Aorta (tissue), 5 donors: ENCODE data around the gene TYW5. TPM values are rescaled to one million over a fixed set of nuclear protein-coding genes. Genes with fewer than 3 reads are reported as not detected.
A peak's percentile ranks its signal among the peaks of the same experiment; 100 is the strongest.

ENCODE experiments used
- ATAC-seq: fragments of 200-7000 bp; cut with Tn5 transposase; one replicate; pipeline ENCODE4 v1.9.1; 2022; ENCODE audit warnings: moderate library complexity; ENCODE audit not compliant: low FRiP score
- DNase-seq, 2 donors: peaks; one replicate each; pipeline ENCODE4 v3.0.0-alpha.2; 2020
- H3K27ac ChIP-seq, 2 donors: one replicate each; pipeline ENCODE4 v1.5.1; 2013; ENCODE audit warnings: low read length in 2 of 2, mild to moderate bottlenecking in 2 of 2, moderate library complexity in 2 of 2, control low read depth in 1 of 2, inconsistent platforms in 1 of 2, low read depth in 1 of 2
- H3K27me3 ChIP-seq, 2 donors: one replicate each; pipeline ENCODE4 v1.6.1; 2013; ENCODE audit warnings: control low read depth in 1 of 2, low read length in 1 of 2, mild to moderate bottlenecking in 1 of 2, moderate library complexity in 1 of 2; ENCODE audit not compliant: insufficient read depth in 2 of 2, control insufficient read depth in 1 of 2
- H3K36me3 ChIP-seq, 2 donors: one replicate each; pipeline ENCODE4 v1.6.1; 2013; ENCODE audit warnings: control low read depth in 1 of 2, low read length in 1 of 2, mild to moderate bottlenecking in 1 of 2; ENCODE audit not compliant: insufficient read depth in 2 of 2, control insufficient read depth in 1 of 2
- H3K4me1 ChIP-seq, 2 donors: one replicate each; pipeline ENCODE4 v1.6.1; 2013; ENCODE audit warnings: low read length in 2 of 2, control low read depth in 1 of 2, mild to moderate bottlenecking in 1 of 2, moderate library complexity in 1 of 2; ENCODE audit not compliant: insufficient read depth in 2 of 2, control insufficient read depth in 1 of 2
- H3K4me3 ChIP-seq, 2 donors: one replicate each; pipeline ENCODE4 v1.5.1; 2013; ENCODE audit warnings: low read length in 2 of 2, control low read depth in 1 of 2, mild to moderate bottlenecking in 1 of 2
- H3K9me3 ChIP-seq: one replicate; pipeline ENCODE4 v1.6.1; 2013; ENCODE audit warnings: mild to moderate bottlenecking, low read length; ENCODE audit not compliant: control insufficient read depth
- WGBS, 2 donors: extraction: QIAGEN DNeasy Blood & Tissue Kit; methylation state at CpG; one replicate each; pipeline ENCODE4 v1.1.7; 2013; 5-methylcytosine and 5-hydroxymethylcytosine counted together
- intact Hi-C, 2 donors: fragments of 100-400 bp; cut with DNase I; formaldehyde crosslinking; loops; one replicate each; pipeline versions ENCODE4 v1.14.2 to v1.15.0; 2022
- long read RNA-seq, 2 donors: library from polyadenylated mRNA; unstranded; transcript quantifications; one replicate each; pipeline ENCODE4 v2.0.0, GENCODE V29; 2020 to 2021
- polyA plus RNA-seq, 2 donors: library from polyadenylated mRNA; stranded (reverse); fragments of 200-250 nt; gene quantifications; one replicate each; pipeline ENCODE4 v1.2.3, GENCODE V29; 2013
- total RNA-seq, 2 donors: library from RNA; stranded (reverse); fragmentation: NEBNext Ultra II Directional; extraction: Animal tissue kit (Norgen Biotek cat#: 25700); gene quantifications; one replicate each; pipeline ENCODE4 v1.2.1, GENCODE V29; 2021
- donor health status: healthy with polysubstance abuse.
- donor health status: Bipolar disorder and iron deficiency.
- donor health status: DM: no; HTN: no; CAD: no.
- donor health status: DM: no; HTN: no; CAD: no.
- donor health status: DM: yes; HTN: yes; CAD: no.

The TYW5 gene, protein sequence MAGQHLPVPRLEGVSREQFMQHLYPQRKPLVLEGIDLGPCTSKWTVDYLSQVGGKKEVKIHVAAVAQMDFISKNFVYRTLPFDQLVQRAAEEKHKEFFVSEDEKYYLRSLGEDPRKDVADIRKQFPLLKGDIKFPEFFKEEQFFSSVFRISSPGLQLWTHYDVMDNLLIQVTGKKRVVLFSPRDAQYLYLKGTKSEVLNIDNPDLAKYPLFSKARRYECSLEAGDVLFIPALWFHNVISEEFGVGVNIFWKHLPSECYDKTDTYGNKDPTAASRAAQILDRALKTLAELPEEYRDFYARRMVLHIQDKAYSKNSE
- 1 to 10 TPM; 5.2 to 9.0 TPM for total RNA-seq
- 1 to 10 TPM; 2.5 to 4.7 TPM for polyA plus RNA-seq
- long read RNA-seq, donor 1, full-length matches to known transcripts = 2 of 7 reads
- long read RNA-seq, donor 1, partial matches to known transcripts = 3 of 7 reads
- long read RNA-seq, donor 1, other reads (novel, unspliced or antisense) = 2 of 7 reads
- long read RNA-seq, donor 2, full-length matches to known transcripts = 1 of 7 reads
- long read RNA-seq, donor 2, partial matches to known transcripts = 0 of 7 reads
- long read RNA-seq, donor 2, other reads (novel, unspliced or antisense) = 6 of 7 reads

DNA sequence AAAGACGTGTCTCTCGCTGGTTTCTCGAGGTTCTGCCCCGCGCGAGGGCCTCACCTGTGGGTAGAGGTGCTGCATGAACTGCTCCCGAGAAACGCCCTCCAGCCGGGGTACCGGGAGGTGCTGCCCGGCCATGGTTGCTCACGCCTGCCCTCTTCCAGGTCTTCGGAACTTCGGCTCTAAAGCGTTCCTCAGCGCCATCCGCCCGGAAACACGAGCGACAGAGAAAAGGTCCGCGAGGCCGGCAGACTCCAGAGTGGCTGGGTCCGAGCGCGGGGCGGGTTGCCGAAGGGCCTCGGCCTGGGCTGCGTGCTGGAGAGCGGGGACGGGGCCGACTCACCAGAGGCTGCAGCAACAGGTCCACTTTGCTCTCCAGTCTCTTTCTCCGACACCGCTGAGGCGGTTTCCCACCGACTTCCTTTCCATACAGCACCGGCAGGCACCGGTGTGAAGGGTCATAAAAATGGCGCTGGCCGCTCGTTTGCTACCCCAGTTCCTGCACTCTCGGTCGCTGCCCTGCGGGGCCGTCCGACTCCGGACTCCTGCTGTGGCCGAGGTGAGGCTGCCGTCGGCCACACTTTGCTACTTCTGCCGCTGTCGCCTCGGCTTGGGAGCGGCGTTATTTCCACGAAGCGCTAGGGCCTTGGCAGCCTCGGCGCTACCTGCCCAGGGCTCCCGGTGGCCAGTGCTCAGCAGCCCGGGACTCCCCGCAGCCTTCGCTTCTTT is at the start of gene TYW5, which contains the start of gene MAIP1:
Gene TYW5, minus strand, starts transcription at position 153 of the 723 bp plus-strand sequence. Its CDS starts 21 bp downstream, at position 132.
Gene MAIP1, plus strand, starts transcription at position 244 of the 723 bp plus-strand sequence. Its CDS starts 217 bp downstream, at position 461.
- ATAC-seq = peak; percentile 96
- H3K9me3 ChIP-seq = no peaks in the 10 kb centered on the region
- H3K4me3 ChIP-seq = peak within 1 kb of the TSS; percentile 62 to 66
- peaks cover 0 to 5% of the 10 kb centered on the region in 2 donors for H3K4me1 ChIP-seq
- H3K27me3 ChIP-seq = no peaks in the 10 kb centered on the region
- no peaks in the 10 kb centered on the region for H3K36me3 ChIP-seq
- peak within 1 kb of the TSS in 1 of 2 donors; percentile 68 for H3K27ac ChIP-seq
- peak; percentile 86 to 93 for DNase-seq
- WGBS, 2 donors = 0% methylated on average over 64 of the region's 64 CpGs
- intact Hi-C loops = loop anchor here in 1 of 2 donors (5.0 to 10.0 kb wide), 2 partner anchors 43 to 869 kb away; partner anchors contain the start of gene C2orf69

DNA sequence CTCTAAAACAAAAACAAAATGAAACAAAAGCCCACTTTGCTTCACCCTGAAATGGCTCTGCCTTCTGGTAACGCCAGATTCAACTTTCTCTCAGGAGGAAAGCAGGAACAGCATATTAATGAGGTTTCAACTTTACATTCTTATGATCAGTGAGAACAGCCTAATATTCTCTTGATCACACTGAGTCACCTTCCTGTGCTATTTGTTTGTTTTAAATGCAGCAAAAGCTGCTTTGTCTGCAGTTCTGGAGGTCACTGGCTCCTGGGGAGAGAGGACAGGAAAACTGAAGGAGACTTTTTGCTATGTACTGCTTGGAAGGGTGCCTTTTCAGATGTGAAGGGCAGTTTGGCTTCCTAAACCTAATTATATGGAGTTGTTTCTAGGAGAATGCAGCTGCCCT is 48.2 kb upstream of the TYW5 start:
- intact Hi-C loops = no loop called here
- H3K4me3 ChIP-seq = no peak overlapping the region
- H3K36me3 ChIP-seq = no peaks in the 10 kb centered on the region
- no peaks in the 10 kb centered on the region for H3K27me3 ChIP-seq
- ATAC-seq (no peak), DNase-seq (no peak)
- no peak overlapping the region for H3K27ac ChIP-seq
- H3K4me1 ChIP-seq = no peaks in the 10 kb centered on the region
- WGBS, 2 donors = 78 to 89% methylated on average over 1 of the region's 1 CpG
- no peaks in the 10 kb centered on the region for H3K9me3 ChIP-seq

DNA sequence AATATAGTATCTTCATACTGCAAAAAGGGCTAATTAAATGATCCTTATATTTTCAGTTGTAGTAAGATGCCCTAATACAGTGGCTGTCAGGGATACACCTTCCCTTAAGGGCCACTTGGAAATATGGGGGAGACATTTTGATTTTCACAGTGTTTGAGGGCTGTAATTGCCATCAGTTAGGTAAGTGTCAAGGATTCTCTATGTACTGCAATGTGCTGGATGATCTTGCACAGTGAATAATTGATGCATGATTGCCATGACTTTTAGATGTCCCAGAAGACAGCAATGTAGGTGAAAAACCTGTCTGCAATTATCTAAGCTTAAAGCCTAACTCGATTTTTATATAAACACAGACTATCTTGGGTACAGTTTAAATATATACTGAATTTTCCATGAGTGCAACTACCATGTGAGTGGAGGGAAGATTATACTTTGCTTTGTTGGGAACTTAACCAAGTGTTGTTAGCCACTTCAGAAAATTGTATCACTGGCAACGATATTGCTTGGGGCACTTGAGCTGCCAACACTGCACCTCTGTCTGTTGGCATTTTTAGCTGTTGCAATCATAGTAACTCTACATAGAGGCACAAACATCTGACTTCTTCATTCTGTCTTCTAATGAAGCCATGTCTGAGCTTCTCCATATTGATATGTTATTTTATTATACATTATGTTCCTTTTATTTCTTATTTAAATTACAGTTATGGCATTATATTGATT is 45.3 kb upstream of the TYW5 start:
- H3K27me3 ChIP-seq = no peaks in the 10 kb centered on the region
- H3K4me3 ChIP-seq = no peak overlapping the region
- ATAC-seq (no peak), DNase-seq (no peak)
- 6 to 10% methylated on average over 2 of the region's 2 CpGs for WGBS, 2 donors
- H3K4me1 ChIP-seq = no peaks in the 10 kb centered on the region
- H3K27ac ChIP-seq = no peak overlapping the region
- H3K36me3 ChIP-seq = no peaks in the 10 kb centered on the region
- intact Hi-C loops = no loop called here
- no peaks in the 10 kb centered on the region for H3K9me3 ChIP-seq

DNA sequence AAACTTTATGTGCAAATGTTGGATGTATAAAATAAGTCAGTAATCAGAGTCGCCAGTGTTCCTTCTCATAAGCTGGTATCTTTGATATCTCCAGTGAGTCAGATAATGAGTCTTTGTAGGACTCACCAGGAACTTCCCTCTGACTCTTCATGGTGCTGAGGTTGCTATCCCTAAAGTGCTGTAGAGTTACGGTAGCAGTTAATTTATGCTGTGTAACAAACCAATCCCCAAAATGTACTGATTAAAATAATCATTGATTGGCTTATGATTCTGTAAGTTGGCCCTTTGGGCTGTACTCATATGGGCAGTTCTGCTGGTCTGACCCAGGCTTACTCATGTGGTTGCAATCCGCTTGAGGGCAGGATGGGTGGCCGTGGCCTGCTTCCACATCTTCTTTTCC is 43.9 kb upstream of the TYW5 start:
- Histone ChIP-seq H3K27me3 (no peaks in the 10 kb centered on the region), H3K4me3 (no peak overlapping the region), H3K36me3 (no peaks in the 10 kb centered on the region), H3K9me3 (no peaks in the 10 kb centered on the region), H3K4me1 (no peaks in the 10 kb centered on the region), H3K27ac (no peak overlapping the region)
- intact Hi-C loops = no loop called here
- DNase-seq (no peak), ATAC-seq (no peak)
- WGBS, 2 donors = 96% methylated on average over 4 of the region's 4 CpGs

DNA sequence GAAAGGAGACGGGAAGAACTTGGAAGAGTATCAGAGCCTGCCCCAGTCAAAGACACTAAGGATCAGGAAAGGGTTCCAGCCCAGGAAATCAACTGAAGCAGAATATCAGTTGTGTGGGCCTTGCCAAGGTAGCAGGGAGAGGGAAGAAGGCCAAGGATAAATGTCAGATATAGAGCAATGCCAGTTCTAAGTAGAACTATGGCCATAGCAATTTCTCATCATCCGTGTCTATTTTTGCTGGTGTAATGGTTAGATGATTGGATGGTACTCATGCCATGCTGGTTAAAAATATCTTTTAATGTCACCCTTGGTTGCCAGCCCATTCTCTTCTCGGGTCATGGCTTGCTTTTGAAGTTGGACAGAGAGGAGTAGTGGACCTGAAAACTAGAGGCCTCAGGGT is 42.0 kb upstream of the TYW5 start:
- no peaks in the 10 kb centered on the region for H3K9me3 ChIP-seq
- ATAC-seq (no peak), DNase-seq (no peak)
- H3K27ac ChIP-seq = no peak overlapping the region
- 61 to 63% methylated on average over 3 of the region's 3 CpGs for WGBS, 2 donors
- no peaks in the 10 kb centered on the region for H3K4me1 ChIP-seq
- H3K27me3 ChIP-seq = no peaks in the 10 kb centered on the region
- no peak overlapping the region for H3K4me3 ChIP-seq
- intact Hi-C loops = no loop called here
- H3K36me3 ChIP-seq = no peaks in the 10 kb centered on the region

DNA sequence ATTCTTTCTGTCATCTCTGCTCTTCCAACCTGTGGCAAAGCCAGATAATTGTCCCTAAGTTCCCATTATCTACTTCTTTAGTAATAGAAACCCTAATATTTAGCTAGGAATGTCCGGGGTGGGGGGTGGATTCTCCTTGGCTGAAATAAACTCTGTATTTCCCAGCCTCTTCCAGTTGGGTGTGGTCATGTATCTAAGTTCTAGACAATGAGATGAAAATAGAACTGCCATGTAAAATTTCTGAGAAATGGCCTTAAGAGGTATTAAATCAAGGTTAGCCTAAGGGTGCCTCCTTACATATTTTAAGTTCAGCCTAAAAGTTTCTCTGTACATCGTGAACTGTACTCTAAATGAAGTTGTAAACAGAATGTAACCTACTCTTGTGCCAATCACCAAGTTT is 39.6 kb upstream of the TYW5 start:
- ATAC-seq (no peak), DNase-seq (no peak)
- intact Hi-C loops = no loop called here
- H3K27me3 ChIP-seq = no peaks in the 10 kb centered on the region
- H3K4me3 ChIP-seq = no peak overlapping the region
- no peaks in the 10 kb centered on the region for H3K36me3 ChIP-seq
- no peaks in the 10 kb centered on the region for H3K9me3 ChIP-seq
- WGBS, 2 donors = 90 to 93% methylated on average over 2 of the region's 2 CpGs
- no peak overlapping the region for H3K27ac ChIP-seq
- H3K4me1 ChIP-seq = no peaks in the 10 kb centered on the region

DNA sequence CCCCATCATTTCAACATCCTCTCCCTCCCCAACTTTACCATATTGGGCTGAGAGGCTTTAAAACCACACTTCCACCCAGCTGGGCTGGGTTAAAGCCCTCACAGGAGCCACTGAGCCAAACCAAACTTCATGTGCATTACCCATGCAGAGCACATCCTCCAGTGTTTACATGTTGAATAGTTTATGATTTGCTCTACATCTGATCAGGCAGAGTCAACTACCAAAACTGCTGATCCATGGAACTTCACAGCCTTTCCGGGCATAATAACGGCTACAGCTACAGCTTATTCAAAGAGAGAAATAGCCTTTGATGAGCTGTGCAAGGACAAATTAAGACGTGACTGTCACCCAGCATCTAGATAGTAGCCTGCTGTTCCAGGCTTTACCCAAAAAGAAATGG is 39.1 kb upstream of the TYW5 start:
- Histone ChIP-seq H3K4me3 (no peak overlapping the region), H3K9me3 (no peaks in the 10 kb centered on the region), H3K27ac (no peak overlapping the region), H3K4me1 (no peaks in the 10 kb centered on the region), H3K27me3 (no peaks in the 10 kb centered on the region), H3K36me3 (no peaks in the 10 kb centered on the region)
- intact Hi-C loops = no loop called here
- WGBS, 2 donors = 84 to 93% methylated on average over 3 of the region's 3 CpGs
- no peak for DNase-seq
- no peak for ATAC-seq

DNA sequence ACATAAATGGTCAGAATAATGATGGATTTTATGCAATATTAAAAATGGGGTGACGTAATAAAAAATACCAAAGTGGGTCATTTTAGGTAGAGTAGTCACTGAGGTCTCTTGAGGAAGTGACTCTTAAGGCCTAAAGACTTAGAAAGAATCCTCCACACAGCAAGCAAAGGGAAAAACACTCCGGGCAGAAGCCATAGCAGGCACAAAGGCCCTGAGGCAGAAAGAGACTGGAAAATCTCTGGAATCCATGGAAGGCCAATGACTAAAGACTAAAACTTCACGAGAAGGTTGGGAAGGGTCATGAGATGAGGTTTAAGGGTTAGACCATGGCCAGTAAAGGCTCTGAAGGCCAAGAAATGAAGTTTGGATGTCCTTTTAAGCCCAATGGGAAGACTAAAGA is 37.0 kb upstream of the TYW5 start:
- DNase-seq (no peak), ATAC-seq (no peak)
- 94 to 96% methylated on average over 3 of the region's 3 CpGs for WGBS, 2 donors

More for the DNA sequence above, 37.0 kb upstream of the TYW5 start:
- no peaks in the 10 kb centered on the region for H3K4me1 ChIP-seq
- H3K27me3 ChIP-seq = no peaks in the 10 kb centered on the region
- no peak overlapping the region for H3K27ac ChIP-seq
- intact Hi-C loops = no loop called here
- no peaks in the 10 kb centered on the region for H3K9me3 ChIP-seq
- no peaks in the 10 kb centered on the region for H3K36me3 ChIP-seq
- no peak overlapping the region for H3K4me3 ChIP-seq
